ENCODE data around the gene CROCC2.

CROCC2 gene

DNA sequence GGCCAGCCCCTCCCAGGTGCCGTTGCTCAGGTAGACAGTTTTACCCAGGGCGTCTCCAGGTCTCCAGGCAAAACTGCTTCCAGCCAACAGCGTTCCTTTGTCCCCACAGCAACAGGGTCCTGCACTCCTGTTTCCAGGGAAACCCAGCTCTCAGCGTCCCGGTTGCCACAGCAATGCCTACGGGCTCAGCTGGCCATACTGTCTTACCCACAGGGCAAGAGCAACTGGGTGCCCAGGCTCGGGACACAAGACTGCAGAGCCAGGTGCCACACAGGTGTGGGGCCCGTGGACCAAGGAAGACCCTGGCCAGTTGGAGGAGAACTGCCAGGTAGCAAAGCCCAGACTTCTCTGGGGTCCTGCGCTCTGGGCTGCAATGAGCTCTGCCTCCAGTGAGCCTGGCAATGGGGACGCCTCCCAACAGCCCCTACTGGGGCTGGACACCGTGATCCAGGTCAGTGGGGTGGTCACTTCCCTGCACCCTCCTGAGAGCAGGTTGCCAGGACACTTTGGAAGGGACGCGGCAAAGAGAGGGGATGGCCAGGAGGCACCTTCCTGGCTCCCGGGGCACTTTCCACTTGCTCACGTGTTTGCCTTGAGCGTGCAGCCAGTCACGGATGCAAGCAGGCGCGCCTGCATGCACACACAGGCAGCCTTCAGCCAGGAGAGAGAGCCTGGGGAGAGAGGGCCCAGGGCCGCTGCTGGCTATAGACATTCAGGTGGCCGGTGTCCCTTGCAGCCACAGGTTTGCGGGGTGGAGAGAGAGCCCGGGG lies at the start of gene CROCC2:
Gene CROCC2 (plus strand): TSS at position 196 of the 770 bp plus-strand sequence. CDS start 178 bp downstream, at position 374.
- no peak for DNase-seq

DNA sequence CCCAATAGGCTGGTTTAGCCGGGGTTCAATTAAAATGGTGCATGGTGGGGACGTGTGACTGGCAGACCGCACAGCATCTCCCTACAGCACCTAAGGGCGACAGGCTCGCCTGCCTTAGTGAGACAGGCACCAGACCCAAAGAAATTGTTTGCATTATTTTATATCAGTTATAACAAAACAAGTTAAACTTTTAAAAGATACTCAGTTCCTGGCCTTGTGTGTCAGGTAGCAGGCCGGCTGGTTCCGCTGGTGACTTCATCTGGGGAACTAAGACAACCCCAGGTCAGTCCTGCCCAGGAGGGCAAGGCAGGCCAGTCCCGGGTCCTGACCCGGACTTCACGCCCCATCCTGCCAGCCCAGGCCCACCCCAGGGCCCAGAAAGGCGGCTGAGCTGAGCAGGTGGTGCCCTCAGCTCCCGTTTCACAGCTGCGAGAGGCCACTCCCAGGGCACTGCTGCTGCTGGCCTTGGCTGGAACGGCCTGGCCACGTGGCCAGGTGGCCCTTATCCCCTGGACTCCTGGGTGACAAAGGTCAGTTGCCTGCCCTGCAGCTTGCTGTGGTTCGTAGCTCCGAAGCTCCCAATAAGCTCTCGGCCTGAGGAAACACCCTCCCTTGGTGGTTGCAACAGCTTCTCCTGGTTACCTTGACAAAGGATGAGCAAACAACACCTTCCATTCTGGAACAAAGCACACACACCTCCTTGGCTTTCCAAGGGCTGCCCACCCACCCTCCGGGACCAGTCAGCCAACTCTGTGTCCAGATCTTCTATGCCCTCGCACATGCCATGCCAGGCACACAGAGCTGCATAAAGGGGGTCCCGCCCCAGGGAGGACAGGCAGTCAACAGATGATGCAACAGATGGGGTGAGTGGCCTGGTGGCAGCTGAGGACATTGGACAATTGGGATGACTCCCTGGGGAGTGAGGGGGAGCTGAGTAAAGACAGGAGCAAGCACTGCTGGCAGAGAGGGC lies 48.8 kb upstream of the CROCC2 start:
- DNase-seq = no peak

DNA sequence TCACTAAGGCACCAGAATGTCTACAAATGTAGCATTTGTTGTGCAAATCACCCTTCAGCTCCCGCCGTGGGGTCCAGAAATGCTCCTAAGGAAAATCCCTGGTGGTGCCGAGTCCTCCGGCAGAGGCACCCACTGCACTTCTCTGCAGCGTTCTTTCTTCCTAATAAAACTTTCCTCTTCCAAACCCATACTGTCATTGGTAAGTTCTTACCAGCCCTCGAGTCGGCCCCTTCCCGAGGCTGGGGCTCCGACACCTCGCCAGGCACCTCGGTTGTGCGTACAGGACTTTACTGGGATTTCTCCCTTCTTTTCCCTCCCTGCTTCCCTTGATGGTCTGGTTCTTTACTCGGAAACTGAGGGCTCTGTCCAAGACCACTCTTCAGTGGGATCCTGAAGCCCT lies 47.8 kb upstream of the CROCC2 start:
- DNase-seq = no peak

DNA sequence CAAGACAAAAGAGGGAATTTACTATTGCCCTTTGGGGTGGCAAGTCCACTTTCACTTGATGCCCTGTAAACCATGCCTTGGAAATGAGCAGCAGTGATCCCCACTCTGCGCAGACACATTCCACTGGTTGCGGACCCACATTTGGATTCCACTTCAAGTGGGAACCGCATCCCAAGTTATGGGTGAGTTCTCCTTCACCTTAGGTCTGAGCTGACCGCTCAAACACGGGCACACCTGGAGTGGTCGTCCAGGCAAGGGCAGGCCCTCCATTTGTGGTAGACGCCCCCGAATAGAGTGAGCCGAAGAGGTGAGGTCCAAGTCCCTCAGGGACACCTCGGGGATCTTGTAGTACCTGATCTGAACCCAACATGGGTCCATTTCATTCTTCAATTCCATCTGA lies 47.3 kb upstream of the CROCC2 start:
- no peak for DNase-seq

DNA sequence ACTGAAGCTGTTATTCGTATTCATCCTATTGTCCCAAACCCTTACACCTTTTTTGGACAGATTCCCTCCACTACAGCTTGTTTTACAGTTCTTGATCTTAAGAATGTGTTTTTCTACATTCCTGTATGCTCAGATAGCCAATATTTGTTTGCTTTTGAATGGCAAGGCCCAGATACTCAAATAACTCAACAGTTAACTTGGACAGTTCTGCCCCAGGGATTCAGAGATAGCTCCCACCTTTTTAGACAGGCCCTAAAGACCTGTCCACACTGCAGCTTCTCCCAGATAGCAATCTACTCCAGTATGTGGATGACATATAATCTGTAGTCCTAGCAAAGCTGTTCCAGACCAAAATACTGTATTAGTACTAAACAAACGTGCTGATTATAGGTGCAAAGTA lies 44.6 kb upstream of the CROCC2 start:
- DNase-seq = no peak

DNA sequence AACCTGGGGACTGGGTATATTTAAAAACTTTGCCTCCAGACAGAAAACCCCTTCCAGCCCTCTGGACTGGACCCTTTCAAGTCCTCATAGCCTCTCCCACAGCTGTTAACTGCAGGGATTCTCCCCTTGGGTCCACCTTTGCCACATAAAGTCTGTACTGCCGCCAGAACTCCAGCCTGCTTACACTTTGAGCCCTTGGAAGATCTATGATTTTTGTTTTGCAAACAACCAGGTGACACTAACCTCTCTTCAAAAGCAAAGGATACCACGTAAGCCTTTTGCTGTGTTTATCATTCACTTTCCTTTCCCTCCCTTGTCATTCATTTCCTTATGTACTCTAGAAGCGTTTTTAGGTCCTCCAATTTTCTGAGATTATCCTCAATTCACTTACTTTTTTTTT lies 41.7 kb upstream of the CROCC2 start:
- DNase-seq = no peak

DNA sequence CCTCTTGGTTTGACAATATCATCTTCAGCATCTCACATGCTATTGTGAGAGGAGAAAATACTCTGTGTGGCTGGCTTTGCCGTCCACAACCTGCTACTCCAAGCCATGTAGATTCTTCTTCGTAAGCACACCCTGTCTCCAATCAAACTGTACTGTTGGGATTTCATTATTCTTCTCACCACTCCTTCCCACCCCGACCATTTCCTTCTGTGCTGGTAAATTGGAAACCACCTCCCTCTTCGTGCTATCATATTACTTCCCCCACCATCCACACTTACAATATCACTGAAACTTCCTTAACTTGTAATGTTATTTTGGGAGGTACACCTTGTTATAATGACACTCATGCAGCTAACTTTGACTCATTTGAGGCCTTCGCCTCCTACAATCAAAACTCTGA lies 40.7 kb upstream of the CROCC2 start:
- no peak for DNase-seq

DNA sequence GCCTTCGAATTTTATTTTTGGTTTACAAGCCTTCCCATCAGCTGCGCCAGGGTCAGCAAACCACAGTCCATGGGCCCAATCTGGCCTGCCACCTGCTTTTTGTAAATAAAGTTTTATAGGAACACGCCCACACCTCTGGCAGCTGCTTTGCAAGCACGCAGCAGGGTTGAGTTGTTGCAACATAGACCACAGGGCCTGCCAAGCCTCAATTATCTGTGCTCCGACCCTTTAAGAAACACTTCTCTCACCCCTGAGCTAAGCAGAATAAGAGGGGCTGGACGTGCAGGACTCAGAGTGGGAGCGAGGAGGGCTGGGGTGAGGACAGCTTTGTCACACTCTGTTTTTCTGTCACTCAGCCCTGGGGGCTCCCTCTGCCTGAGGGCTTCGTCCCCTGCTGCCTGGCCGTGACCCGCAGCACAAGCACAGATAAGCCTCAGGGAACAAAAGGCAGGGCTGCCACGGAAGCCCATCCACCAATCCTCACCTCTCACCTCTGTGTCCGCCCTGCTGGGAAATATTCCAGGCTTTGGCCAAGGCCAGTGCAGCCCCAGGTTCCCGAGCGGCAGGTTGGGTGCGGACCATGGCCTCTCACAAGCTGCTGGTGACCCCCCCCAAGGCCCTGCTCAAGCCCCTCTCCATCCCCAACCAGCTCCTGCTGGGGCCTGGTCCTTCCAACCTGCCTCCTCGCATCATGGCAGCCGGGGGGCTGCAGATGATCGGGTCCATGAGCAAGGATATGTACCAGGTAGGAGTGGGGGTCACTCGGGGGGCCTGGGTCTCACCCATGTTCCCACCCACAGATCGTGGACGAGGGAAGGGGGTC lies 37.6 kb upstream of the CROCC2 start, which contains the start of gene AGXT:
Gene AGXT (plus strand): TSS at position 539 of the 823 bp plus-strand sequence. CDS start 42 bp downstream, at position 581.
- no peak for DNase-seq

DNA sequence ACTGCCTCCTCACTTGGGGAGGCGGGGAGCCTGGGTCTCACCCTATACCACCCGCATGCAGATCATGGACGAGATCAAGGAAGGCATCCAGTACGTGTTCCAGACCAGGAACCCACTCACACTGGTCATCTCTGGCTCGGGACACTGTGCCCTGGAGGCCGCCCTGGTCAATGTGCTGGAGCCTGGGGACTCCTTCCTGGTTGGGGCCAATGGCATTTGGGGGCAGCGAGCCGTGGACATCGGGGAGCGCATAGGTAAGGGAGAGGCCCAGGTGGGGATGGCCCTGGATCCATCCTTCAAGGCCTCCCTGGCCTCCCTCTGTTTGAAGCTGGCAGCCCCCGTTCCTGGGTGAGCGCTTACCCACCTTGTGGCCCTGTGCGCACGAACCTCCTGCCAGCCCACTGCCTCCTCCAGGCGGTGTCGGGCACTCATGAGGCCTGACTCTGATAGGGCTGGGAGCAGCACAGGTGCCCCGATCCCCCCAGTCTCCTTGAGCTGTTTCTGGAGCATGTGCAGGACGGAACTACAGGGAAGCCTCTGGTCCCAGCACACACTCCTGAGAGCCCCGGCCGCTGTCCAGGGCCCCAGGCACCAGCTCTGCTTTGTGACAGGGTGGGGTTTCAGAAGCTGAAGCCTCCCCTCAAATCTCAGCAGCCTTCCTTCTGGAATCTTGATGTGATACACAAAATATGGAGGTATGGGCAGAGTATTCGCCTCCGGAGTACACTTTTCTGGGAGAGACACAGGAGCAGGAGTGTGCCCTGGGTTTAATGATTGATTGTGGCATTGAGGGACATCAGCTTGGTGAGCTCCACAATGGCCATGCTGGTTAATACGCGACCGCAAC lies 36.8 kb upstream of the CROCC2 start:
- DNase-seq = no peak

DNA sequence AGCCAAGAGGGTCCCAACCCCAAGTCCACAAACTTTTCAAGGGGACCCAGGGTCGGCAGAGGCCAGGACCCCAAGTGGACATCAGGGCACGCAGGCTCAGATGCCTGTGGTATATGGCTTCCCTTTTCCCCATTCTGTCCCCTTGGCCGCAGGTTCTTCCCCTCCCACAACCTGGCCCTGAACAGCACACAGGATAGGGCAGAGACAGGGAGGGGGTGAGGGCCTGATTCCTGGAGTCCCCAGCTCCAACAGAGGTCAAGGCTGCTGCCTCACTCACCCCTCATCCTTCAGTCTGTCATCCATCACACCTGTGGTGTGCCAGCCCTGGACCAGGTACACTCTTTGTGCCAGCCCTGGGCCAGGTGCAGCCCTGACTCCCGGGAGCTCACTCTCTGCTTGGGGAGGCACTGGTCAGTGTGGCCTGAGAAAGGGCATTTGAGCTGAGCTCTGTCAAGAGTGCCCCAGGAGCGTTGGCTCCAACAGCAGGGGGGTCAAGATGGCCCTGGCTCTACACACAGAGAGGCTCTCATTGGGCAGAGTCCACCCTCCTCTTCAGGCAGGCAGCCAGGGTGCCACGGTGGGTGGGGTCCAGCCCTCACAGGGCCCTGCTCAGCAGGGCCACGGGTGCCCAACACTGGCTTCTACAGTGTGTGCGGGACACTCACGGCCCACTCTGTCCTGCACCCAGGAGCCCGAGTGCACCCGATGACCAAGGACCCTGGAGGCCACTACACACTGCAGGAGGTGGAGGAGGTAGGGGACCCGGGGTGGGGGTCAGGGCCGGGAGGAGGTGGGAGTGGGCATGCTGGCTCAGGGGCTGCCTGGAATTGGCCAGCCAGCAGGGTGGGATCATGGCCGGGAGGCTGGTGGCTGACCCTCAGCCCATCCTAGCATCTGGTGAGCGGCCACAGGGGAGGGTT lies 35.9 kb upstream of the CROCC2 start:
- no peak for DNase-seq

DNA sequence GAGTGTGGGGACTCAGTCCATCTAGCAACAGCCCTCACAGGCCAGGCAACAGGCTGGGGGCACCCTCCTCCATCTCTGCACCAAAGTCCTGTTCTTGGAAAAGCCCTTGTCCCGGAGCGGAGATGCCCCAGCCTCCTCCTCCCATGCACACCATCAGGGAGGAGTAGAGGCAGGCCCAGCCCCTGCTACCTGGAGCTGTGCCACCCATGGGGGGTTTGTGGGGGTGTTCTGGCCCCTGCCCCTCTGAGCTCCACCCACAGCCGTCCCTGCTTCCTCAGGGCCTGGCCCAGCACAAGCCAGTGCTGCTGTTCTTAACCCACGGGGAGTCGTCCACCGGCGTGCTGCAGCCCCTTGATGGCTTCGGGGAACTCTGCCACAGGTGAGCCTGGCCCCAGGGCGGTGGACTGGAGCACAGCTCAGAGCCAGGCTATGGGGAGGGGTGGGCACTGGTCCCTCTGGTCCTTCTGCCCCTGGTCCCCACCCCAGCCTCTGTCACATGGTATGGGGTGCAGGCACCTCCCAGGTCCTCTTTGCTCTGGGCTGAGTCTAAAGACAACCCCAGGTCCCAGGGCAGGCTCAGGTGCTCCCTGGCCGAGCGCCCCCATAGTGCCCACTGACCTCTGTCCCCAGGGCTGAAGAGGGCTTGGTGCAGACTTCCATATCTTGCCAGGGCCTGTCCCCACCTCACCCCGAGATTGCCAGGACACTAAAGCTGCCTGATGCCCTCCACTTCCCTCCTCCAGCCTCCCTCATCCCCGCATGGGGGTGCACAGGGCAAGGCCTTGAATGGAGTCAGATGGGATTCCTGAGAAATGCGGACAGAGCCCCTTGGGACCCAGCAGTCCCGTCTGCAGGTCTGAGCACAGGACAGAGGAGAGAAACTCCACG lies 34.8 kb upstream of the CROCC2 start:
- no peak for DNase-seq

DNA sequence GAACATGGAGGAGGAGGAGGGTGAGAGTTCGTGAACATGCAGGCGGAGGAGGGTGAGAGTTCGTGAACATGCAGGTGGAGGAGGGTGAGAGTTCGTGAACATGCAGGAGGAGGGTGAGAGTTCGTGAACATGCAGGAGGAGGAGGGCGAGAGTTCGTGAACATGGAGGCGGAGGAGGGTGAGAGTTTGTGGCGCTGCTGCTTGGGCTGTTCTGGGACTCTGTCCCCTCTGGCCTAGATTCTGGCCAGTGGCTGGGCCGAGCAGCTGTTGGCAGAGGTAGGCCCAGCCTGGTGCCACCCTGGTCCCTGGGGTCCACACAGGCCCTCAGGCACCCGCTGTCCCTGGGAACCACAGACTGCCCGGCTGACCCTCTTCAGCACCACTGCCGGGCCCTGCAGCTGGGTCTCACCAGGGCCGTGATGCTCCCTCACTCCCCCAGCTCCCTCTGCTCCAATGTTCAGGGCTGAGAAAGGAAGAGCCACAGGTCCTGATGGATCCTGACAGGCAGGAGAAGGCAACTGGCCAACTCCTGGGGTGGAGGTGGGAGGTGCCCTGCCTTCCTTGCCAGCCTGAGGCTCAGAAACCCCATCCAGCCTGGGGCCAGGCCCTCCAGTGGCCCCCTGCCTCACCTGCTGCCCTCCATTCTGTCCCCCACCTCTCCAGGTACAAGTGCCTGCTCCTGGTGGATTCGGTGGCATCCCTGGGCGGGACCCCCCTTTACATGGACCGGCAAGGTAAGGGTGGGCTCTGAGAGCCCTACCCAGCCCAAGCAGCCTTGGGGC lies 33.6 kb upstream of the CROCC2 start:
- DNase-seq = no peak

DNA sequence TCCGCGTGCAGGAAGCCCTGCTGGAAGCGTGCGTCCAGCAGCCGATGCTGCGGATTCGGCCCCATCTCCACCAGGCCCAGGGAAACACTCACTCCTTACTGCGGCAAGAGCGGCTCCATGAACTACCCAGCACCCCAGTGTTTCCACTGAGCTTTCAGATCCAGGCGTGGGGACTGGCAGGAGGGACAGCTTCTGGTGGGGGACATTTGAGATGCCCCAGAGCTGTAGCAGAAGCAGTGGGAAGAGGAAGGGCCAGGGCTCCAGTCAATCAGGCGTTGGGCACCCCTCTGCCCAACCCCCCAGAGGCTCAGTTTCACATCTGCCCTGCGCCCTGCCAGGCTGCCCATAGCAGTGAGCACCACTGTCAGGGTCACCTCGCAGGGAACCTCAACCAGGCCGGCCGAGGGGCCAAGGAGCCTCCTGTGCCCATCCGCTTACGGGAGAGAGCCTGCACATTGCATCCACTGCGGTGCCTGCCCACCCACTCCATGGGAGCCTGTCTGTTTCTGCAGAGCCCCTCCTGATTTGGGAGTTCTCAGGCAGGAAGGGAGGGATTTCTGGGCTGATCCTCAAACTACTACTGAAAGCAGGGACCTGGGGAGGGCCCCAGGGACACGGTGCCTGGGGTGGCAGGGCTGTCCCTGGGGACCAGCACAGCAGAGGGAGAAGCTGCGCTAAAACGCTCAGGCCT lies 32.9 kb upstream of the CROCC2 start:
- DNase-seq = no peak

DNA sequence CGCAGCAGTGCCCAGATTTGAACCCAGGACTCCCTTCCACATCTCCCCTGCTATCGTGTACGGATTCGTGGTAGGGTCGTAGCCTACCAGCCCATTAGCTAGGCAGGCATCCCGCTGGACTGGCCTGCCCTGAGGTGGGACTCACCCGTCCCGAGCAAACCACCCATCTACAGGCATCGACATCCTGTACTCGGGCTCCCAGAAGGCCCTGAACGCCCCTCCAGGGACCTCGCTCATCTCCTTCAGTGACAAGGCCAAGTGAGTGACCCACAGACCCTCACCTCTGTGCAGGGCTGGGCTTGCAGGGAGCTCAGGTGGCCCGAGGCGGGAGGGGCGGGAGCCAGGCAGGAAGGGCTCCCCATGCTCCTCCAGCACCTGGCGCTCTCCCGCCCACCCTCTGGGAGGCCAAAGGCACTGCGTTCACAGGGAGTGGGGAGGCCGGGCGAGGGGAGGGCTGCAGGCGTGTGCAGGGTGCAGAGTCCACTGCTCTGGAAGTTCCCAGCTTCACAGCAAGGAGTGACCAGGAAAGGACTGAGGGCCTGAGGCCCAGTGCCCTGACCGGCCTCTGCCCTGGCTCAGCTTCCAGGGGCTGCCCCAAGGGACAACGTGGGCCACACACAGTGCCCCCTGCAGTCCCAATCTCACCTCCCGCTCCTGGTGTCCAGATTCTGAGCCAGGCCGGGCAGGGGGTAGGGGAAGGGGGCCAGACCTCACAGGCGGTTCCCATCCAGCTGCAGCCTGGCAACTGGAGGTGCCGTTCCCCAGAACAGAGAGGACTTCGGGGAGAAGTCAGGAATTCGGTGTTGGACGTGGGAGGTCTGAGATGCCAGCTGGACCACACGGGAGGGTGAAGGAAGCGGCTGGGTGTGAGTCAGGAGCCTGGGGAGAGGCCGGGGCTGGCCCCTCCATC lies 32.1 kb upstream of the CROCC2 start:
- peak; percentile 28 for DNase-seq

DNA sequence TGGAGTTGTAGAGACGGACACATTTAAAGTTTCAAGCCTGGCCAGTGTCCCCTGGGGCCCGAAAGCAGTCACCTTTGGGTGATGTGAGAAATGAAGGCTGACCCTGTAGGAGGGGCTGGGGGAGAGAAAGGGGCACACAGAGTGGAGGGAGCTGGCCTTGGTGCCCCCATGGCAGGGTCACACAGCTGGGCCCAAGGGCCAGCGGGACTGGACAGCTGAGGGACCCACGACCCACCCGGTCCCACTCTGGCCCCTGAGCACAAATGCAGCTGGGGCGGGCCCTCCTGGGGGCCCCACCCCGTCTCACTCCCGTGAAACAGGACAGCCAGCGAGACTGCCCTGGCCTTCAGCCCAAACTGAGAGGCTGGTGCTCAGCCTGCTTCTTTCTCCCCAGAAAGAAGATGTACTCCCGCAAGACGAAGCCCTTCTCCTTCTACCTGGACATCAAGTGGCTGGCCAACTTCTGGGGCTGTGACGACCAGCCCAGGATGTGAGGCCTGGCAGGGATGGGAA lies 31.4 kb upstream of the CROCC2 start:
- DNase-seq = no peak

DNA sequence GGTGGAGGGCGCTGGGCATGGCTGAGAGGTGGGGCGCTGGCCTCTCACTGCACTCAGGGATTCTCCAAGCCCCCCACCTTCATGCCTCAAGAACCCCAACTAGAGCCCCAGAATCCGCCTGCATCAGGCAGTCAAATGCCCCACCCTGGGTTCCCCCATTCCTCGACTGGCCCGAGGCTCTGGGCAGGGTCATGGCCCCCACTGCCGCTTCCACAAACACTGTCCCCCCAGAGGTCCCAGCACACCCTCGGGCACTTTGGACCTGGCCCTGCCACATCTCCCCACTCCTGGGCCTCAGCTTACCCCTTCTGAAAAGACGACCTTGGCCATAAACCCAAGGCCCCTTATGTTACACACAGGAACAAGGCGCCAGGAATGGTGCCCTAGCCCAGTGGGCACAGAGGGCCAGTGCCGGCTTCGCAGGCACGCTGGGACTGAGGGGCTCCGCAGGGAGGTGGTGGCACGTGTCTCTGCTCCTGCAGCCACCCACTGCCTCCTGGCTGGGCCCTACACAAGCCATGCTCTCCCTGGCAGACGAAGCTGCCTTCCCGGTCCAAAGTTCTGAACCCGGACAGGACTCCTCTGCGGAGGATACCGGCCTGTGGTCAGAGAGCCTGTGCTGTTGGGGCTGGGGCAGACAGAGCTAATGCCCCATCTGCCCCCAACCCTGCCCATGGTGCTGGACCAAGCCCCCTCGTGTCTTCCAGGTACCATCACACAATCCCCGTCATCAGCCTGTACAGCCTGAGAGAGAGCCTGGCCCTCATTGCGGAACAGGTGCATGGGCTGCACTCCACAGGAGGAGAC lies 30.7 kb upstream of the CROCC2 start:
- DNase-seq = no peak

Data from fibroblast of upper back skin (primary cell).